OCI-LY7 (cell line): ENCODE measurements around the gene MAGOHB. TPM values are rescaled to one million over a fixed set of nuclear protein-coding genes. Genes with fewer than 3 reads are reported as not detected.

Experiments used
- BruUV-seq: library from RNA; stranded (reverse); fragments of 400-500 nt; replicated peaks from 2 replicates; lab custom pipeline; 2021; lab: Mats Ljungman, UMichigan
- CTCF ChIA-PET: fragments of 300-600 bp; sonication (Branson Sonifier 250); formaldehyde crosslinking; loops from one replicate; lab custom pipeline; 2022; ENCODE audit warnings: antibody characterized with exemption; ENCODE audit not compliant: unreplicated experiment; lab: Charles Lee
- POLR2A ChIA-PET: fragments of 300-600 bp; sonication (Branson Sonifier 250); formaldehyde crosslinking; loops from one replicate; lab custom pipeline; 2022; ENCODE audit warnings: antibody characterized with exemption; lab: Charles Lee
- DNase-seq: peaks from one replicate; pipeline ENCODE4 v3.0.0-alpha.2; 2015; ENCODE audit warnings: low spot score
- H2AFZ ChIP-seq: fragments of 200-600 bp; sonication (generic), shearing (Covaris generic); 2 replicates; pipeline ENCODE4 v1.6.1; 2014; ENCODE audit warnings: mild to moderate bottlenecking, antibody characterized with exemption, low read length, moderate library complexity
- H3K27ac ChIP-seq: fragments of 200-600 bp; sonication (generic); 2 replicates; pipeline ENCODE4 v1.5.1; 2014; ENCODE audit warnings: mixed run types, low read depth, mild to moderate bottlenecking, moderate library complexity, low read length, inconsistent platforms; ENCODE audit not compliant: poor library complexity, severe bottlenecking
- H3K36me3 ChIP-seq: fragments of 200-600 bp; sonication (generic); 2 replicates; pipeline ENCODE4 v1.6.1; 2014; ENCODE audit warnings: mild to moderate bottlenecking, antibody characterized with exemption, low read length, moderate library complexity, mixed read lengths; ENCODE audit not compliant: insufficient read depth
- H3K4me1 ChIP-seq: fragments of 200-600 bp; sonication (generic); 2 replicates; pipeline ENCODE4 v1.5.1; 2014; ENCODE audit warnings: mild to moderate bottlenecking, low read length; ENCODE audit not compliant: insufficient read depth, poor library complexity, severe bottlenecking
- H3K4me2 ChIP-seq: fragments of 200-600 bp; sonication (generic); 2 replicates; pipeline ENCODE4 v1.6.1; 2014; ENCODE audit warnings: mild to moderate bottlenecking, low read length
- H3K4me3 ChIP-seq: fragments of 200-600 bp; sonication (generic); 2 replicates; pipeline ENCODE4 v1.5.1; 2014; ENCODE audit warnings: mild to moderate bottlenecking, low read depth, low read length; ENCODE audit not compliant: poor library complexity, severe bottlenecking
- H3K79me2 ChIP-seq: fragments of 200-600 bp; sonication (generic); 2 replicates; pipeline ENCODE4 v1.6.1; 2016; ENCODE audit warnings: low read depth, mild to moderate bottlenecking, low read length, moderate library complexity, mixed read lengths; ENCODE audit not compliant: insufficient read depth
- H3K9me2 ChIP-seq: fragments of 200-600 bp; sonication (generic); 2 replicates; pipeline ENCODE4 v1.6.1; 2016; ENCODE audit warnings: mild to moderate bottlenecking, low read length, mixed read lengths; ENCODE audit not compliant: insufficient read depth
- H3K9me3 ChIP-seq: fragments of 200-600 bp; sonication (generic); 2 replicates; pipeline ENCODE4 v1.6.1; 2014; ENCODE audit warnings: mild to moderate bottlenecking, mixed run types, low read length, mixed read lengths
- H4K20me1 ChIP-seq: fragments of 200-600 bp; sonication (generic); 2 replicates; pipeline ENCODE4 v1.6.1; 2014; ENCODE audit warnings: mild to moderate bottlenecking, antibody characterized with exemption, low read length, moderate library complexity, mixed read lengths; ENCODE audit not compliant: insufficient read depth
- EZH2phosphoT487 ChIP-seq: fragments of 200-600 bp; sonication (generic); IDR thresholded peaks from 2 replicates; pipeline ENCODE4 v1.6.1; 2018; ENCODE audit warnings: low read depth, borderline replicate concordance, mild to moderate bottlenecking, mixed run types, antibody characterized with exemption, low read length, moderate library complexity, mixed read lengths
- intact Hi-C: fragments of 100-400 bp; cut with micrococcal nuclease; formaldehyde crosslinking; loops from one replicate; pipeline ENCODE4 v1.10.0; 2022; ENCODE audit not compliant: unreplicated experiment
- total RNA-seq, 2 experiments: library from RNA; depleted of rRNA in 1 of 2; stranded (reverse); fragments of >200 nt in 1 of 2; shearing (Covaris generic) in 1 of 2; gene quantifications; 2 replicates each; pipeline ENCODE4 v1.2.3, GENCODE V29; 2014 to 2022
- TF ChIP-seq, protein P1 (sequence below): fragments of 200-600 bp; sonication (generic); conservative IDR thresholded peaks from 2 replicates; pipeline ENCODE4 v1.5.1; 2014; ENCODE audit warnings: mild to moderate bottlenecking, antibody characterized with exemption, low read length, moderate library complexity, mixed read lengths

MAGOHB gene
- total RNA-seq, 2 experiments from 2014 or later, result 44.4 to 66.5 TPM

DNA sequence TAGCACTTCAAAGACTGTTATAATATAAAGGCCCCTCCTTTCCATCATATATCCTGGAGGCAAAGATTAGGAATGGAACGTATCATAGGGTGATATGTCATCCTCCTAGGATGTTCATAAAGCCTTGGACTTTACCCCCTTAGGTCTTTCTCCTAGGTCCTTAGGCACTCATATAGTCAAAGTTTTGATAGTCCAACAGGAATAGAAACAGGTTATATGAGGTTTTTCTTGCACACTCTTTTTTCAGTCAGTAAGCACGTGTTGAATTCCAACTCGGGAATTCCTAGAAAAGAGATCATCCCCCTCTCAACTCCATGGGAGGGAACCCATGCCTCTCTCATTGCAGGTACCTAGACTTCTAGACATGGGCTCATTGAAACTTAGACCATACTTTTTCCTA, 20.1 kb upstream of the MAGOHB start:
- DNase-seq, result no peak
- Histone ChIP-seq H3K9me3 (no peaks in the 10 kb centered on the region), H3K4me3 (no peak overlapping the region), H3K4me1 (no peaks in the 10 kb centered on the region), H3K27ac (no peak overlapping the region), H3K36me3 (no peaks in the 10 kb centered on the region), H2AFZ (no peak overlapping the region), H3K4me2 (no peak overlapping the region), H3K9me2 (no peaks in the 10 kb centered on the region), H4K20me1 (no peaks in the 10 kb centered on the region), H3K79me2 (no peaks in the 10 kb centered on the region)
- TF ChIP-seq, protein P1, sequence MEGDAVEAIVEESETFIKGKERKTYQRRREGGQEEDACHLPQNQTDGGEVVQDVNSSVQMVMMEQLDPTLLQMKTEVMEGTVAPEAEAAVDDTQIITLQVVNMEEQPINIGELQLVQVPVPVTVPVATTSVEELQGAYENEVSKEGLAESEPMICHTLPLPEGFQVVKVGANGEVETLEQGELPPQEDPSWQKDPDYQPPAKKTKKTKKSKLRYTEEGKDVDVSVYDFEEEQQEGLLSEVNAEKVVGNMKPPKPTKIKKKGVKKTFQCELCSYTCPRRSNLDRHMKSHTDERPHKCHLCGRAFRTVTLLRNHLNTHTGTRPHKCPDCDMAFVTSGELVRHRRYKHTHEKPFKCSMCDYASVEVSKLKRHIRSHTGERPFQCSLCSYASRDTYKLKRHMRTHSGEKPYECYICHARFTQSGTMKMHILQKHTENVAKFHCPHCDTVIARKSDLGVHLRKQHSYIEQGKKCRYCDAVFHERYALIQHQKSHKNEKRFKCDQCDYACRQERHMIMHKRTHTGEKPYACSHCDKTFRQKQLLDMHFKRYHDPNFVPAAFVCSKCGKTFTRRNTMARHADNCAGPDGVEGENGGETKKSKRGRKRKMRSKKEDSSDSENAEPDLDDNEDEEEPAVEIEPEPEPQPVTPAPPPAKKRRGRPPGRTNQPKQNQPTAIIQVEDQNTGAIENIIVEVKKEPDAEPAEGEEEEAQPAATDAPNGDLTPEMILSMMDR, result no peak
- no peak for TF ChIP-seq EZH2phosphoT487
- POLR2A ChIA-PET, result interaction anchor here (0.5 kb wide), 1 partner anchor 23 kb away, joined by 3 read pairs; no protein-coding TSS in a partner anchor
- intact Hi-C loops, result no loop called here
- BruUV-seq, result no TSS peak
- CTCF ChIA-PET, result no interaction called here

DNA sequence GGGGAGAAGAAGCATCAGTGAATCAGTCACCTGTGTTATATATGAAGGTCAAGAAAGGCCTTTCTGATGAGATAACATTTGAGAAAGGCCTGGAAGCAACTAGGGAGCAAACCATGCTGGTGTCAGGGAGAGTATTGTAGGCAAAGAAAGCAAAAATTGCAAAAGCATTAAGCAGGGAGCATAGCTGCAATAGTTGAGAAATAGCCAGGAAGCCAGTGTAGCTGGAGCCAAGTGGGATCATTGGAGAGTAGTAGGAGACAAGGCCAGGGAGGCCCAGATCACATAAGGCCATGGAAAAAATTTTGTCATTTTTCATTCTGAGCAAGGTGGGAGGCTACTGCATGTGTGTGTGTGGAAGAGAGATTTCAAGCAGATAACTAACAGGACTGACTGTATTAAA, 18.8 kb upstream of the MAGOHB start:
- no TSS peak for BruUV-seq
- Histone ChIP-seq H3K27ac (no peak overlapping the region), H3K4me1 (no peaks in the 10 kb centered on the region), H3K9me2 (no peaks in the 10 kb centered on the region), H3K4me3 (no peak overlapping the region), H4K20me1 (no peaks in the 10 kb centered on the region), H3K9me3 (no peaks in the 10 kb centered on the region), H3K79me2 (no peaks in the 10 kb centered on the region), H3K4me2 (no peak overlapping the region), H2AFZ (no peak overlapping the region), H3K36me3 (no peaks in the 10 kb centered on the region)
- POLR2A ChIA-PET, result interaction anchor here (0.6 kb wide), 1 partner anchor 802 kb away, joined by 4 read pairs; no protein-coding TSS in a partner anchor
- TF ChIP-seq, protein P1, result no peak
- TF ChIP-seq EZH2phosphoT487, result no peak
- DNase-seq, result no peak
- intact Hi-C loops, result no loop called here
- CTCF ChIA-PET, result no interaction called here

DNA sequence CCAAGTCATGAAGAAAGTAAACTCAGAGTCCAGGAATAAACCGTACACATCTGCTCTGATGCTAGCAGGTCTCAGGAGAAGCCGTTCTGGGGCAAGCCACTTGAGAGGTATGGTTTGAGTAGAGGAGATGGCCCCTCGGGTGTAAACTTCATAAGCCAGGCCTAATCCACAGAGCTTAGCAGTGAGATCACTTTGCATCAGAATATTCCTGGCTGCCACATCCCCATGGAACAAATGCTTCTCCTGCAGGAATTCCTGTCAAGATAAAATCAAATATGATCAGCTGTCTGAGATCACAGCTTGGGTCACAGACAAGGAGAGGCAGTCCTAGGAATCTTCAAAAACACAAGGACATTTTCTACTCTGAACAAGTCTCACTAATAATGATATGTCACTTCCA, 11.2 kb upstream of the MAGOHB start:
- CTCF ChIA-PET, result no interaction called here
- Histone ChIP-seq H4K20me1 (no peaks in the 10 kb centered on the region), H3K9me2 (no peaks in the 10 kb centered on the region), H3K4me1 (no peaks in the 10 kb centered on the region), H3K79me2 (no peaks in the 10 kb centered on the region), H3K9me3 (no peaks in the 10 kb centered on the region), H3K27ac (no peak overlapping the region), H3K4me3 (no peak overlapping the region), H2AFZ (no peak overlapping the region), H3K4me2 (no peak overlapping the region), H3K36me3 (no peaks in the 10 kb centered on the region)
- DNase-seq, result no peak
- no peak for TF ChIP-seq EZH2phosphoT487
- TF ChIP-seq, protein P1, result no peak
- POLR2A ChIA-PET, result interaction anchor here (0.6 kb wide), 1 partner anchor 550 kb away, joined by 3 read pairs; no protein-coding TSS in a partner anchor
- intact Hi-C loops, result no loop called here
- no TSS peak for BruUV-seq
